ENCODE results near the gene HBE1. TPM values are rescaled to one million over a fixed set of nuclear protein-coding genes. Genes with fewer than 3 reads are reported as not detected.

Gene HBE1
- total and polyA plus RNA-seq, 9 of the 15 experiments (the other 6 are each of a cell fraction or from before 2014, with no cell fraction given), result 612 to 10,250 (median 2,181) TPM

- H3K27me3 ChIP-seq (ENCODE audit: control insufficient read depth in 2 of 2, insufficient read depth in 2 of 2, low read length in 2 of 2), result no peaks in the 10 kb centered on the region
- no peaks in the 10 kb centered on the region for H4K20me1 ChIP-seq (replicated peaks; ENCODE audit: control insufficient read depth, insufficient read depth, low read length)
- 0% methylated on average over 1 of the region's 1 CpG for WGBS (ENCODE audit: insufficient coverage, low coverage, missing lambda C conversion rate)
- H3K79me2 ChIP-seq (ENCODE audit: control insufficient read depth, insufficient read depth, low read length), result peaks cover 82% of the 10 kb centered on the region
- peaks cover 36 to 88% of the 10 kb centered on the region in 2 experiments for H3K4me1 ChIP-seq (replicated peaks in 1 of 2; ENCODE audit: control insufficient read depth in 2 of 2, insufficient read depth in 2 of 2, low read length in 2 of 2)
- intact Hi-C loops (cut with micrococcal nuclease), result no loop called here
- H3K9ac ChIP-seq (ENCODE audit: insufficient read depth in 1 of 2, low read depth in 2 of 2, low read length in 2 of 2), result peak overlapping the region in 1 of 2 experiments; percentile 5; a peak in 1 of 4 replicates
- ATAC-seq, result no peak
- in situ Hi-C loops (cut with MboI), result no loop called here
- H2AFZ ChIP-seq (ENCODE audit: low read depth, low read length), result no peak overlapping the region
- H3K36me3 ChIP-seq (ENCODE audit: control insufficient read depth, insufficient read depth, low read length), result peaks cover 48% of the 10 kb centered on the region
- H3K4me3 ChIP-seq, result no peak overlapping the region
- CTCF ChIA-PET (ENCODE audit: low intra/inter-chr PET ratio), result no interaction called here
- FAIRE-seq, result no peak
- no peaks in the 10 kb centered on the region for H3K9me3 ChIP-seq (replicated peaks; ENCODE audit: control insufficient read depth, insufficient read depth, low read depth, low read length)
- no peak for DNase-seq (ENCODE audit: extremely low read depth in 1 of 4, low spot score in 3 of 4)
- POLR2A ChIA-PET, result interaction anchor here (0.6 to 7.3 kb wide), 10 partner anchors 8 to 228 kb away, joined by 3 to 55 read pairs (median 4); partner anchors contain the start of gene HBE1
- no TSS peak for BruUV-seq (replicated peaks)
- peak overlapping the region; percentile 87 for H3K27ac ChIP-seq (ENCODE audit: extremely low read depth, low read depth, low read length)
- H3K9me1 ChIP-seq (ENCODE audit: control insufficient read depth, insufficient read depth, low read length), result no peaks in the 10 kb centered on the region
- H3K4me2 ChIP-seq (ENCODE audit: insufficient read depth, low read length), result peak overlapping the region; percentile 47; the same call in 1 of the 2 replicates
- TF ChIP-seq MGA (IDR thresholded peaks at IDR 0.05) (no peak), VEZF1 (CRISPR knock-in tag; IDR thresholded peaks at IDR 0.05) (peak; percentile 20; the same call in 1 of the 2 replicates), SMARCA4 (IDR thresholded peaks at IDR 0.05) (peak; percentile 61), NCOR1 (IDR thresholded peaks at IDR 0.05) (0 out of 2 replicates have a peak, but pooled peaks have one; percentile 7), NR2C1 (IDR thresholded peaks at IDR 0.05) (no peak), NR2C1 (tag; IDR thresholded peaks at IDR 0.05) (0 out of 2 replicates have a peak, but pooled peaks have one; percentile 40), NCOA2 (IDR thresholded peaks at IDR 0.05; ENCODE audit: partially characterized antibody in 2 of 2) (peak in 1 of 2 experiments; percentile 13), MEIS2 (IDR thresholded peaks at IDR 0.05; ENCODE audit: partially characterized antibody) (peak; percentile 90), NR2C2 (CRISPR knock-in tag; IDR thresholded peaks at IDR 0.05) (no peak), NR2C2 (tag; IDR thresholded peaks at IDR 0.05) (peak; percentile 50; the same call in 1 of the 2 replicates)
Observed at GRCh38 chr11:5277807-5278382, 8.2 kb upstream of the HBE1 start.

Measured in K562 (cell line).